Suprapubic skin (tissue), 4 donors: ENCODE data around the gene MYNN. TPM values are rescaled to one million over a fixed set of nuclear protein-coding genes. Genes with fewer than 3 reads are reported as not detected.

ENCODE experiments used
- DNase-seq, 2 donors: peaks; one replicate each; pipeline ENCODE4 v3.0.0-alpha.2; 2019; ENCODE audit warnings: low spot score in 2 of 2
- H3K27ac ChIP-seq: fragments of 200-600 bp; sonication (generic); one replicate; pipeline ENCODE4 v1.5.1; 2019
- H3K27me3 ChIP-seq: fragments of 200-600 bp; sonication (generic); one replicate; pipeline ENCODE4 v1.5.1; 2019
- H3K36me3 ChIP-seq: fragments of 200-600 bp; sonication (generic); one replicate; pipeline ENCODE4 v1.5.1; 2019
- H3K4me1 ChIP-seq: fragments of 200-600 bp; sonication (generic); one replicate; pipeline ENCODE4 v1.5.1; 2019
- H3K4me3 ChIP-seq: fragments of 200-600 bp; sonication (generic); one replicate; pipeline ENCODE4 v1.5.1; 2019; ENCODE audit warnings: mild to moderate bottlenecking
- H3K9me3 ChIP-seq: fragments of 200-600 bp; sonication (generic); one replicate; pipeline ENCODE4 v1.5.1; 2019
- EP300 ChIP-seq: sonication (generic); formaldehyde crosslinking; IDR thresholded peaks from one replicate; pipeline ENCODE4 v1.6.1; 2017; ENCODE audit warnings: antibody characterized with exemption
- POLR2A ChIP-seq, 2 donors: fragments of 450-650 bp; IDR thresholded peaks; one replicate each; pipeline ENCODE4 v1.6.1; 2017; ENCODE audit warnings: antibody characterized with exemption in 2 of 2, mild to moderate bottlenecking in 2 of 2, moderate library complexity in 2 of 2
- POLR2AphosphoS5 ChIP-seq, 3 donors: sonication (generic); formaldehyde crosslinking; IDR thresholded peaks; one replicate each; pipeline ENCODE4 v1.6.1; 2017; ENCODE audit warnings: antibody characterized with exemption in 3 of 3
- WGBS: methylation state at CpG from one replicate; pipeline ENCODE4 v1.1.5; 2018; 5-methylcytosine and 5-hydroxymethylcytosine counted together
- total RNA-seq, 4 donors: library from RNA; depleted of rRNA; stranded (reverse); fragments of >200 nt; gene quantifications; one replicate each; pipeline ENCODE4 v1.1.0, GENCODE V29; 2016
- TF ChIP-seq, protein P1 (sequence below), 2 donors: fragments of 200-600 bp in 1 of 2; fragments of 450-650 bp in 1 of 2; sonication (generic) in 1 of 2; IDR thresholded peaks; one replicate each; pipeline ENCODE4 v1.5.1; 2016 to 2019; ENCODE audit warnings: antibody characterized with exemption in 2 of 2, mild to moderate bottlenecking in 1 of 2, moderate library complexity in 1 of 2

MYNN gene
- total RNA-seq, 4 donors from 2014 or later = 13.6 to 19.2 (median 18.0) TPM

DNA sequence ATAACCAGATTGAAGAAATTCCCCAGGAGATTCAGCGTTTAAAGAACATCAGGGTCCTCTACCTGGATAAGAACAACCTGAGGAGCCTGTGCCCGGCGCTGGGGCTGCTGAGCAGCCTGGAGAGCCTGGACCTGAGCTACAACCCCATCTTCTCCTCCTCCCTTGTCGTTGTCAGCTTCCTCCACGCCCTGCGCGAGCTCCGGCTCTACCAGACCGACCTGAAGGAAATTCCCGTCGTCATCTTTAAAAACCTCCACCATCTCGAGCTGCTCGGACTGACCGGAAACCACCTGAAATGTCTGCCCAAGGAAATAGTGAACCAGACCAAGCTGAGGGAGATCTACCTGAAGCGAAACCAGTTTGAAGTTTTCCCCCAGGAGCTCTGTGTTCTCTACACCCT, 48.9 kb downstream of the MYNN start:
- no peak overlapping the region for H3K27ac ChIP-seq
- H3K9me3 ChIP-seq = no peaks in the 10 kb centered on the region
- H3K4me1 ChIP-seq = no peaks in the 10 kb centered on the region
- no peak overlapping the region for H3K4me3 ChIP-seq
- TF ChIP-seq POLR2AphosphoS5 (IDR thresholded peaks at IDR 0.05) (no peak), EP300 (no peak), POLR2A (IDR thresholded peaks at IDR 0.05) (no peak)
- TF ChIP-seq, protein P1, sequence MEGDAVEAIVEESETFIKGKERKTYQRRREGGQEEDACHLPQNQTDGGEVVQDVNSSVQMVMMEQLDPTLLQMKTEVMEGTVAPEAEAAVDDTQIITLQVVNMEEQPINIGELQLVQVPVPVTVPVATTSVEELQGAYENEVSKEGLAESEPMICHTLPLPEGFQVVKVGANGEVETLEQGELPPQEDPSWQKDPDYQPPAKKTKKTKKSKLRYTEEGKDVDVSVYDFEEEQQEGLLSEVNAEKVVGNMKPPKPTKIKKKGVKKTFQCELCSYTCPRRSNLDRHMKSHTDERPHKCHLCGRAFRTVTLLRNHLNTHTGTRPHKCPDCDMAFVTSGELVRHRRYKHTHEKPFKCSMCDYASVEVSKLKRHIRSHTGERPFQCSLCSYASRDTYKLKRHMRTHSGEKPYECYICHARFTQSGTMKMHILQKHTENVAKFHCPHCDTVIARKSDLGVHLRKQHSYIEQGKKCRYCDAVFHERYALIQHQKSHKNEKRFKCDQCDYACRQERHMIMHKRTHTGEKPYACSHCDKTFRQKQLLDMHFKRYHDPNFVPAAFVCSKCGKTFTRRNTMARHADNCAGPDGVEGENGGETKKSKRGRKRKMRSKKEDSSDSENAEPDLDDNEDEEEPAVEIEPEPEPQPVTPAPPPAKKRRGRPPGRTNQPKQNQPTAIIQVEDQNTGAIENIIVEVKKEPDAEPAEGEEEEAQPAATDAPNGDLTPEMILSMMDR (IDR thresholded peaks at IDR 0.05) = no peak
- peaks cover 4% of the 10 kb centered on the region for H3K27me3 ChIP-seq
- H3K36me3 ChIP-seq = no peaks in the 10 kb centered on the region
- DNase-seq = no peak
- WGBS = 94% methylated on average over 15 of the region's 15 CpGs

DNA sequence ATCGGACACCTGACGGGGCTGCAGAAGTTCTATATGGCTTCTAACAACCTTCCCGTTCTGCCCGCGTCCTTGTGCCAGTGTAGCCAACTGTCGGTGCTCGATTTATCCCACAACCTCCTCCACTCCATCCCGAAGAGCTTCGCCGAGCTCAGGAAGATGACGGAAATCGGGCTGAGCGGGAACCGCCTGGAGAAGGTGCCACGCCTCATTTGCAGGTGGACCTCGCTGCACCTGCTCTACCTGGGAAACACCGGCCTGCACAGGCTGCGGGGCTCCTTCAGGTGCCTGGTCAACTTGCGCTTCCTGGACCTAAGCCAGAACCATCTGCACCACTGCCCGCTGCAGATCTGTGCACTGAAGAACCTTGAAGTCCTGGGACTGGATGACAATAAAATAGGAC, 49.3 kb downstream of the MYNN start:
- no peak overlapping the region for H3K27ac ChIP-seq
- no peaks in the 10 kb centered on the region for H3K36me3 ChIP-seq
- no peak overlapping the region for H3K4me3 ChIP-seq
- H3K9me3 ChIP-seq = no peaks in the 10 kb centered on the region
- 91% methylated on average over 13 of the region's 20 CpGs for WGBS
- peaks cover 4% of the 10 kb centered on the region for H3K27me3 ChIP-seq
- TF ChIP-seq EP300 (no peak), POLR2A (IDR thresholded peaks at IDR 0.05) (no peak), POLR2AphosphoS5 (IDR thresholded peaks at IDR 0.05) (no peak)
- TF ChIP-seq, protein P1 (IDR thresholded peaks at IDR 0.05) = no peak
- DNase-seq = no peak
- H3K4me1 ChIP-seq = no peaks in the 10 kb centered on the region

DNA sequence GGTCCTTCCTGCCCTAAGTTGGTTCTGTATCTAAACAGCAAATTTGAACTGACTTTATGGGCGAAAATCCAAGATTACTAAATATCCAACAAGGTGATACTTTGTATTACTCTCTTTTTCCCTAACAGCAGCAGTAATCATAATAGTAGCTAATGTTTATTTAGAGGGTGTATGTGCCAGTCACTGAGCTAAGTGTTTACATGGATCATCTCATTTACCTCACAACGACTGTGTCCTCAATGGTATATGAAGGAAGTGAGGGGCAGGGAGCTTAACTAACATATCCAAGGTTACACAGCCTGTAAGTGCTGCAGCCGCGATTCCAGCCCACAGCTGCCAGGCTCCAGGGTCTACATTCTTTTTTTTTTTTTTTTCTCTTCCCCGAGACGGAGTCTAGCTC, 49.8 kb downstream of the MYNN start:
- H3K27me3 ChIP-seq = peaks cover 4% of the 10 kb centered on the region
- no peak for DNase-seq
- TF ChIP-seq POLR2A (IDR thresholded peaks at IDR 0.05) = no peak
- TF ChIP-seq POLR2AphosphoS5 (IDR thresholded peaks at IDR 0.05) = no peak
- TF ChIP-seq, protein P1 (IDR thresholded peaks at IDR 0.05) = no peak
- TF ChIP-seq EP300 = no peak
- H3K9me3 ChIP-seq = no peaks in the 10 kb centered on the region
- H3K36me3 ChIP-seq = no peaks in the 10 kb centered on the region
- no peak overlapping the region for H3K4me3 ChIP-seq
- no peaks in the 10 kb centered on the region for H3K4me1 ChIP-seq
- 79% methylated on average over 6 of the region's 6 CpGs for WGBS
- H3K27ac ChIP-seq = no peak overlapping the region

DNA sequence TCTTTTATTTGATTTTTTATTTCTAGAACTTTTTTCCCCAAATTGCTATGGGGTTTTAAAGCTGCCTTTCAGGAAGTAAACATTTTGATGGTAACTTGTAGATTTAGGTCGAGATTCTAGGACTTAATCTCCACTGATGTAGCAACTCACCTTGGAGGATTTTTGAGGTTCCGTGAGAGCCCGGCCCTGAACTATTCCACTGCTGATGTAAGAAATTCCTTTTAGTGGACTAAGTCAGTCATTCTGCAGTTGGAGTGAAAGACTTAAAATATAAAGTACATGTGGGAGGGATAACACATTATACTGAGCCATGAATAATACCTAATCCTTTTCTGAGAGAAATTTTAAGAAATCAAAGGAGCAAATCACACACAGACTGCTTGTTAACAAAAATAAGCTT, 52.1 kb downstream of the MYNN start:
- Histone ChIP-seq H3K4me1 (no peaks in the 10 kb centered on the region), H3K27ac (no peak overlapping the region), H3K9me3 (no peaks in the 10 kb centered on the region), H3K4me3 (no peak overlapping the region), H3K27me3 (peaks cover 4% of the 10 kb centered on the region), H3K36me3 (no peaks in the 10 kb centered on the region)
- no peak for DNase-seq
- WGBS = 77% methylated on average over 3 of the region's 3 CpGs
- TF ChIP-seq POLR2A (IDR thresholded peaks at IDR 0.05) (no peak), EP300 (no peak), POLR2AphosphoS5 (IDR thresholded peaks at IDR 0.05) (no peak)
- TF ChIP-seq, protein P1 (IDR thresholded peaks at IDR 0.05) = no peak

DNA sequence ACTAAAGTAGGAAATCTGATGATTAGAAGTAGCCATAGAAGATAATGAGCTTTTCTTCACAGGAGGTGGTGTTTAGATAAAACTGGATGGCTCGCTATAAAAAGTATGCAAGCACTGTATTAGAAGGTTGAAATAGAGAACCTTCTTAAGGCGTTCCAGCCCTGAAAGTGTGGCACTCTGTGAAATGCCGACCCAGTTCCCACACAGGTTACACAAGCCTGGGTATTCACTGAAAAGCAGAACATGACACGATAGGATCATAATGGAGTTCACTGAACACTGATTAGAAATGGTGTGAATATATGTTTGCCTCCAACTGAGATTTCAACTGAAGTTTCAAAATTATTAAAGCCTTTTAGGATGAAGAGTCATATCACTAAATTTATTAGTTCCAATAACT, 54.5 kb downstream of the MYNN start:
- Histone ChIP-seq H3K27me3 (no peaks in the 10 kb centered on the region), H3K36me3 (no peaks in the 10 kb centered on the region), H3K27ac (no peak overlapping the region), H3K4me1 (no peaks in the 10 kb centered on the region), H3K4me3 (no peak overlapping the region), H3K9me3 (no peaks in the 10 kb centered on the region)
- DNase-seq = no peak
- TF ChIP-seq, protein P1 (IDR thresholded peaks at IDR 0.05) = no peak
- no peak for TF ChIP-seq EP300
- no peak for TF ChIP-seq POLR2A (IDR thresholded peaks at IDR 0.05)
- TF ChIP-seq POLR2AphosphoS5 (IDR thresholded peaks at IDR 0.05) = no peak
- WGBS = 78% methylated on average over 4 of the region's 4 CpGs
